ENCODE results near the gene LAMB3. TPM values are rescaled to one million over a fixed set of nuclear protein-coding genes. Genes with fewer than 3 reads are reported as not detected.

Gene LAMB3
- total RNA-seq, 1 experiment from 2014 or later, result 0.28 TPM

DNA sequence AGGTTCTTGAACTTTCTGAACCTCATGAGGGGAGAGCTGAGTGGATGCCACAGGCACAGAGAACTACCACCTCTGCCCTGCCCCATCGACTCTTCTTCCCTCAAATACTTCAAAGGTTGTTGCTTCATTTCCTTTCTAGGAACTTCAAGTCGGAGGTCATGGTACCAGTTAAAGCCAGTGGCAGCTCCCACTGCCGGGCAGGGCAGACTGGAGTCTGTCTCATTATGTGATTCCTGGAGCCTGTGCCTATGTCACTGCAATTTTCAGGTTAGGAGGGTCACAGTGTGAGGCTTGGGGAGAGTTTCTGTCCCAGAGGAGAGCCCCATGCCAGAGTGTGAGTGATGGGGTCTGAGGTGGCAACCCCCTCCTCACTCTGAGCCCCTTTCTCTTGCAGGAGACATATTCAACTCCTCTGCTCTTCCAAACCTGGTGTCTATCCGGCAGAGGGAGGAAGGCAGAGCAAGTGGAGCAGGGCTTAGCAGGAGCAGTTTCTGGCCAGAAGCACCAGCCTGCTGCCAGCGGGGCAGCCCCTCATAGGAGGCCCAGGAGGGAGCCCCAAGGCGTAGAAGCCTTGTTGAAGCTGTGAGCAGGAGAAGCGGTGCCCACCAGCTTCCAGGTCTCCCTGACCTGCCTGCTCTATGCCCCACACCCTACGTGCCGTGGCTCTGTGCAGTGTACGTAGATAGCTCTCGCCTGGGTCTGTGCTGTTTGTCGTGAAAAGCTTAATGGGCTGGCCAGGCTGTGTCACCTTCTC lies 39.4 kb downstream of the LAMB3 start:
- TF ChIP-seq, protein P1, sequence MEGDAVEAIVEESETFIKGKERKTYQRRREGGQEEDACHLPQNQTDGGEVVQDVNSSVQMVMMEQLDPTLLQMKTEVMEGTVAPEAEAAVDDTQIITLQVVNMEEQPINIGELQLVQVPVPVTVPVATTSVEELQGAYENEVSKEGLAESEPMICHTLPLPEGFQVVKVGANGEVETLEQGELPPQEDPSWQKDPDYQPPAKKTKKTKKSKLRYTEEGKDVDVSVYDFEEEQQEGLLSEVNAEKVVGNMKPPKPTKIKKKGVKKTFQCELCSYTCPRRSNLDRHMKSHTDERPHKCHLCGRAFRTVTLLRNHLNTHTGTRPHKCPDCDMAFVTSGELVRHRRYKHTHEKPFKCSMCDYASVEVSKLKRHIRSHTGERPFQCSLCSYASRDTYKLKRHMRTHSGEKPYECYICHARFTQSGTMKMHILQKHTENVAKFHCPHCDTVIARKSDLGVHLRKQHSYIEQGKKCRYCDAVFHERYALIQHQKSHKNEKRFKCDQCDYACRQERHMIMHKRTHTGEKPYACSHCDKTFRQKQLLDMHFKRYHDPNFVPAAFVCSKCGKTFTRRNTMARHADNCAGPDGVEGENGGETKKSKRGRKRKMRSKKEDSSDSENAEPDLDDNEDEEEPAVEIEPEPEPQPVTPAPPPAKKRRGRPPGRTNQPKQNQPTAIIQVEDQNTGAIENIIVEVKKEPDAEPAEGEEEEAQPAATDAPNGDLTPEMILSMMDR (conservative IDR thresholded peaks at IDR 0.05), result no peak
- no peak overlapping the region for H2BK120ac ChIP-seq (ENCODE audit: low read depth, low read length, poor library complexity, severe bottlenecking)
- H3K56ac ChIP-seq (ENCODE audit: insufficient read length, low read depth, low read length), result no peak overlapping the region
- no peak overlapping the region for H3T11ph ChIP-seq (ENCODE audit: low read length)
- no peak overlapping the region for H3K27ac ChIP-seq (ENCODE audit: insufficient read length, low read depth, low read length)
- no peak overlapping the region for H3K9ac ChIP-seq (ENCODE audit: extremely low read depth, insufficient read length, low read length)
- no peaks in the 10 kb centered on the region; a peak in 2 of 7 replicates for H3K36me3 Mint-ChIP-seq (ENCODE audit: insufficient read depth in 1 of 3, low read depth in 3 of 3)
- H3K27me3 ChIP-seq (ENCODE audit: insufficient read depth, low read length), result no peaks in the 10 kb centered on the region
- peaks cover 7% of the 10 kb centered on the region for H3K27me3 Mint-ChIP-seq (ENCODE audit: low read depth)
- H4K20me1 ChIP-seq (ENCODE audit: control insufficient read depth, insufficient read depth, insufficient read length), result no peaks in the 10 kb centered on the region
- H3K79me1 ChIP-seq (ENCODE audit: insufficient read depth, low read depth, low read length, poor library complexity, severe bottlenecking), result no peaks in the 10 kb centered on the region
- H2AFZ ChIP-seq (ENCODE audit: low read length), result no peak overlapping the region
- no CpG with 5 or more reads among the region's 12 CpGs for WGBS (ENCODE audit: extremely low coverage, insufficient read length, low lambda C conversion rate)
- H3K18ac ChIP-seq (ENCODE audit: insufficient read length, low read depth, low read length), result no peak overlapping the region
- no peaks in the 10 kb centered on the region for H3K79me2 ChIP-seq (ENCODE audit: insufficient read depth, low read length)
- no peak overlapping the region; the same call in 1 of the 2 replicates for H3K14ac ChIP-seq (ENCODE audit: insufficient read depth, low read length)
- no peak overlapping the region for H2BK5ac ChIP-seq (ENCODE audit: insufficient read length, low read length)
- H4K91ac ChIP-seq (ENCODE audit: insufficient read length, low read depth, low read length), result no peak overlapping the region
- no peak overlapping the region for H3K23ac ChIP-seq (ENCODE audit: insufficient read length, low read depth, low read length)
- DNase-seq, result no peak
- H4K8ac ChIP-seq (replicated peaks; ENCODE audit: insufficient read length, low read depth, low read length), result no peak overlapping the region
- no peaks in the 10 kb centered on the region for H3K23me2 ChIP-seq (ENCODE audit: insufficient read length, low read depth, low read length, poor library complexity, severe bottlenecking)
- no peaks in the 10 kb centered on the region for H3K9me3 ChIP-seq (ENCODE audit: control insufficient read depth, low read depth, low read length)
- no peak overlapping the region for H3K4ac ChIP-seq (ENCODE audit: low read depth, low read length)
- H2AK5ac ChIP-seq (ENCODE audit: insufficient read length, low read length), result no peak overlapping the region
- no peaks in the 10 kb centered on the region; a peak in 1 of 5 replicates for H3K9me3 Mint-ChIP-seq
- no peak overlapping the region for H2BK15ac ChIP-seq (ENCODE audit: low read depth, low read length)
- no peak overlapping the region for H2BK20ac ChIP-seq (ENCODE audit: low read depth, low read length, poor library complexity, severe bottlenecking)
- no peak overlapping the region for H4K5ac ChIP-seq (ENCODE audit: insufficient read length, low read depth, low read length)
- H3K27ac Mint-ChIP-seq, result no peak overlapping the region
- no peak overlapping the region for H3K4me2 ChIP-seq (ENCODE audit: insufficient read depth, insufficient read length, low read length)
- H3K4me3 Mint-ChIP-seq, result no peak overlapping the region
- peaks cover 0 to under 1% of the 10 kb centered on the region in 2 experiments; a peak in 1 of 4 replicates for H3K4me1 Mint-ChIP-seq
- H2BK12ac ChIP-seq (ENCODE audit: insufficient read length, low read depth, low read length), result no peak overlapping the region
- H3K4me1 ChIP-seq (ENCODE audit: insufficient read depth, low read length), result no peaks in the 10 kb centered on the region
